GM13977 (cell line): ENCODE measurements around the gene PDE3B.
"Not testable (repeated sequence)": the region's sequence is repeated elsewhere in the genome, so short reads cannot be mapped to it uniquely, and the experiment has no call there.

Experiments
- DNase-seq: peaks from one replicate; pipeline ENCODE4 v3.0.0; 2012; ENCODE audit warnings: low spot score
- in situ Hi-C: fragments of 300-500 bp; cut with MboI; formaldehyde crosslinking; loops from one replicate; pipeline ENCODE4 v1.12.0; 2022; ENCODE audit warnings: low sequenced_read_pairs, low pct_unique_long_range_greater_than_20kb, mixed read lengths, inconsistent platforms; ENCODE audit not compliant: unreplicated experiment
- TF ChIP-seq, protein P1 (sequence below): IDR thresholded peaks from 2 replicates; pipeline ENCODE4 v1.5.1; 2012; ENCODE audit warnings: mild to moderate bottlenecking, control low read depth; ENCODE audit not compliant: insufficient read depth; ENCODE audit errors: extremely low read depth, missing control alignments

PDE3B gene

DNA sequence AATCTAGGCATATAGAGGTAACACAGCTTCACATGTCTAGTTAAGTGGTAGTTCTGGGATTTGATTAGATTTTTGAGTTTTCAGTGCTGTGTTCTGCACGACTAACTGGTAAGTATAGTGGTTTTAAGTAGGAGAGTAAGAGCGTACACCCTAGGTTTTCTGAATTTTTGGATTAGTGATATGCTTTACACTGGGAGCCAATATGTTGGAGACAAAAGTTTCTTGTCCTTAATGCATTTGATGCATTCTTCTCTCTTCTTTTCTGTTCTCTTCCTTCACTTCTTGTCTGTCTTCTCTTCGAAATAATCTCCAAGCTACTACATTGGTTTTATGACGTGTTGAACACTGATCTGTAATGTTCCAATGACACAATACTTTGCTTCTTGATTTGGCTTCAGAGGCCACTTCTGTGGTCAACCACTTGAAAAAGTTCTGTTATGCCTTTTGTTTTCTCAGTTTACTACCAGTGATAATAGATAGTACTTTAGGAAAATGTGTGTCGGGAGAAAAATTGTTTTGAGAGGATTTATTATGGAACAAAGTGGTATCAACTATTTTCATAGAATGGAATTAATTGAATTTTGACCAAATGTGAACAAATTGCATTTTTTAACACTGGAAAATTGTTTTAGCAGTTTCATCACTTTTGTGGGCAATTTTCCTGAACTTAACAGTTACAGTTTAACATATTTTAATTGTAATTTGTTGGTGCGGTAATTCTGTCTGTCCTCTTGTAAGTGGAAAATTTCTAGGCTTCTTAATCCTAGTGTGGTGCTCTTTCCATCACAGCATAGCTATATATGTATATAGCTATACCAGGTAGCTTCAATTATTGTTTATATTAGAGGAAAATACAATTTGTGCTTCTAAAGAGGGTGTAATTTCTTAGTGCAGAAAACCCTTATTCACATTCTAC is 2.6 kb downstream of the PDE3B start:
- in situ Hi-C loops, result no loop called here
- TF ChIP-seq, protein P1, sequence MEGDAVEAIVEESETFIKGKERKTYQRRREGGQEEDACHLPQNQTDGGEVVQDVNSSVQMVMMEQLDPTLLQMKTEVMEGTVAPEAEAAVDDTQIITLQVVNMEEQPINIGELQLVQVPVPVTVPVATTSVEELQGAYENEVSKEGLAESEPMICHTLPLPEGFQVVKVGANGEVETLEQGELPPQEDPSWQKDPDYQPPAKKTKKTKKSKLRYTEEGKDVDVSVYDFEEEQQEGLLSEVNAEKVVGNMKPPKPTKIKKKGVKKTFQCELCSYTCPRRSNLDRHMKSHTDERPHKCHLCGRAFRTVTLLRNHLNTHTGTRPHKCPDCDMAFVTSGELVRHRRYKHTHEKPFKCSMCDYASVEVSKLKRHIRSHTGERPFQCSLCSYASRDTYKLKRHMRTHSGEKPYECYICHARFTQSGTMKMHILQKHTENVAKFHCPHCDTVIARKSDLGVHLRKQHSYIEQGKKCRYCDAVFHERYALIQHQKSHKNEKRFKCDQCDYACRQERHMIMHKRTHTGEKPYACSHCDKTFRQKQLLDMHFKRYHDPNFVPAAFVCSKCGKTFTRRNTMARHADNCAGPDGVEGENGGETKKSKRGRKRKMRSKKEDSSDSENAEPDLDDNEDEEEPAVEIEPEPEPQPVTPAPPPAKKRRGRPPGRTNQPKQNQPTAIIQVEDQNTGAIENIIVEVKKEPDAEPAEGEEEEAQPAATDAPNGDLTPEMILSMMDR, result no peak
- DNase-seq, result no peak

- TF ChIP-seq, protein P1, result no peak
Measured at GRCh38 chr11:14650064-14650463, 6.5 kb downstream of the PDE3B start.

DNA sequence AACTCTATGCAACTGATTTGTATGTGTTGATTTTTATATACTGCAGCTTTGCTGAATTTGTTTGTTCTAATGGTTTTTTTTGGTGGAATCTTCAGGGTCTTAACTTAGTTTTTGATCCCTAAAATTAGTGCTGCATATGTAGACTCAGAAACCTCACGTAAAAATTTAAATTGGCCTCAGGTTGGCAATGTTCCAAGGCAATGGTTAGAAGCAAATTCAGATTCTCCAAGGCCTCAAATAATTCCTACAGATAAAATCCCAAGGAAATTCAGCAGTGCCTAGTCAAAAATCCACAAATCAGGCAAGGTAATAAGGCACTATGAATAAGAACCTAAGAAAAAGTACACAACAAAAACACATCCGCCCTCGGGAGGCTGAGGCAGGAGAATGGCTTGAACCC is 9.5 kb downstream of the PDE3B start:
- no peak for DNase-seq
- TF ChIP-seq, protein P1, result no peak
- in situ Hi-C loops, result no loop called here

More at GRCh38 chr11:14650064-14650463, 6.5 kb downstream of the PDE3B start:
- in situ Hi-C loops, result no loop called here
- no peak for DNase-seq

DNA sequence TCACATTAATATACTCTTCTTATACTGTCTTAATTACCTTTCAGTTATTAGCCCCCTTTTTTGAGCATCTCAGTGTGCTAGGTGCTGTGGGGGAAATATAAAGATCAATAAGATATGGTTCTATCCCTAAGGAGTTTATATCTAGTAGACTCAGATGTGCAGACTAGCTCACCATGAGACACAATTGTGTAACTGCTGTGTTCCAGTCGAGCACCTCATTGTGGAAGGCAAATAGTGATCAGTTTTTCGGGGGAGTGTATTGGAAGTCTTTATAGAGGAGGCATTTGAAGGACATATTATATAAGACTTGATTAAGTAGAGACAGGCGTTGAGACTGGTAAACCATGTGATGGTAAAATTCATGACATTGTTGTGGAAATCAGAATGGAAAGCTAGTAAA is 11.8 kb downstream of the PDE3B start:
- no peak for DNase-seq
- TF ChIP-seq, protein P1, result no peak
- in situ Hi-C loops, result no loop called here

DNA sequence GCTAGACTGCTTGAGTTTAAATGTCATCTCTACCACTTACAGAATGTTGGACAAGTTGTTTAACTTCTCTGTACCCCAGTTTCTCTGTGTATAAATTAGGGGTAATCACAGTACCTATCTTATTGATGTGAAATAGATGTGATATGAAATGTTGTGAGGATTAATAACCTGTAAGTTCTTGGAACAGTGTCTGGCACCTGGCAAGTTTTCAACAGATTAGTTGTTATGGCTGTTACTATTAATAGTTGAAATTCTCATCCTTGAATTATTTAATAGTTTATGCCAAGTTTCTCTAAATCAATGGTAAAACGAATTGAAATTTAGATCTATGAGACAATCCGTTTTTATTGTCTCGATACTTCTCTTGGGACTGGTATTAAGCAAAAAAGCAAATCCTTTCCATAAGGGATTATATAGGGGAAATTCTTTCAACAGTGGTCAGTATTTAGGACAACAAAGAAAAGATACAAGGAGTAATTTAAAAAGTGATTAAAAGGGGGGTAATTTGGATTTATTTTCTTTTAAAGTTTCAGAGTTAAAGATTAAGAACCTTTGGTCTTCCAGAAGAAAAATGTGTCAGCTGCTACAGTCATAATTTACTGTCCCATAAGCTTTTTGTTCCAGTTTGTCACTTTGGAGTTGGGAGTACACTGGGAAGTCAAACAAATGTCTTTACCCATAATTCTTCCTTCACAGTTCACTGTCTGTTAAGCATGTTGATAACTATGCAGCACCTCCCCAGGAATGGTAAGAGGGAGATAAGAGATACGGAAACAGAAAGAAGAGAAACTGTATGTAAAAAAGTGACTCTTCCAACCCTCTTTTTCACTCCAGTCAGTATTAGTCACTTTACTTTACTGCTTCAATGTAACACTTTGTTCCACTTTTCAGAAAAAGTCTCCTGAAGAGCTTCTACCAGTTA is 13.2 kb downstream of the PDE3B start:
- in situ Hi-C loops, result no loop called here
- TF ChIP-seq, protein P1, result no peak

GRCh38 chr11:14657841-14658240 is 14.2 kb downstream of the PDE3B start:
- DNase-seq, result no peak
- in situ Hi-C loops, result no loop called here
- TF ChIP-seq, protein P1, result no peak

More for the DNA sequence above, 13.2 kb downstream of the PDE3B start:
- DNase-seq, result no peak

DNA sequence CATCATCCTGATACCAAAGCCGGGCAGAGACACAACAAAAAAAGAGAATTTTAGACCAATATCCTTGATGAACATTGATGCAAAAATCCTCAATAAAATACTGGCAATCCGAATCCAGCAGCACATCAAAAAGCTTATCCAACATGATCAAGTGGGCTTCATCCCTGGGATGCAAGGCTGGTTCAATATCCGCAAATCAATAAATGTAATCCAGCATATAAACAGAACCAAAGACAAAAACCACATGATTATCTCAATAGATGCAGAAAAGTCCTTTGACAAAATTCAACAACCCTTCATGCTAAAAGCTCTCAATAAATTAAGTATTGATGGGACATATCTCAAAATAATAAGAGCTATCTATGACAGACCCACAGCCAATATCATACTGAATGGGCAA is 21.3 kb downstream of the PDE3B start:
- DNase-seq, in situ Hi-C loops: not testable (repeated sequence)

GRCh38 chr11:14667329-14667728 is 23.7 kb downstream of the PDE3B start:
- in situ Hi-C loops, DNase-seq: not testable (repeated sequence)
